HepG2 (cell line): Measurements from ENCODE around the gene ACOT9.

ENCODE experiments used
- CBX5 ChIP-seq: sonication (generic); formaldehyde crosslinking; IDR thresholded peaks from 2 replicates; pipeline ENCODE4 v1.4.0; 2020; ENCODE audit warnings: missing genetic modification reagents, borderline replicate concordance
- DPF2 ChIP-seq: sonication (generic); formaldehyde crosslinking; IDR thresholded peaks from 2 replicates; pipeline ENCODE4 v1.4.0; 2020; ENCODE audit warnings: mild to moderate bottlenecking, low read depth, missing genetic modification reagents, borderline replicate concordance
- FOXO1 ChIP-seq: sonication (generic); formaldehyde crosslinking; IDR thresholded peaks from 2 replicates; pipeline ENCODE4 v1.4.0; 2020; ENCODE audit warnings: missing genetic modification reagents
- FOXP4 ChIP-seq: sonication (generic); formaldehyde crosslinking; IDR thresholded peaks from 2 replicates; pipeline ENCODE4 v1.4.0; 2020; ENCODE audit warnings: missing genetic modification reagents
- HDAC1 ChIP-seq: sonication (generic); formaldehyde crosslinking; IDR thresholded peaks from 2 replicates; pipeline ENCODE4 v1.5.1; 2020; ENCODE audit warnings: mild to moderate bottlenecking, missing genetic modification reagents
- HIVEP1 ChIP-seq: sonication (generic); formaldehyde crosslinking; IDR thresholded peaks from 2 replicates; pipeline ENCODE4 v1.4.0; 2020; ENCODE audit warnings: mild to moderate bottlenecking, missing genetic modification reagents
- IRX3 ChIP-seq: sonication (generic); formaldehyde crosslinking; IDR thresholded peaks from 2 replicates; pipeline ENCODE4 v1.8.1; 2023; ENCODE audit warnings: mild to moderate bottlenecking, low read depth, missing genetic modification reagents, borderline replicate concordance
- MLLT10 ChIP-seq: sonication (generic); formaldehyde crosslinking; IDR thresholded peaks from 2 replicates; pipeline ENCODE4 v1.4.0; 2020; ENCODE audit warnings: missing genetic modification reagents
- POLR2AphosphoS5 ChIP-seq: IDR thresholded peaks from 2 replicates; pipeline ENCODE4 v1.6.1; 2012; ENCODE audit warnings: low read depth, low read length
- ZNF274 ChIP-seq: sonication (generic); formaldehyde crosslinking; IDR thresholded peaks from 2 replicates; pipeline ENCODE4 v1.5.1; 2020; ENCODE audit warnings: mild to moderate bottlenecking, missing genetic modification reagents
- ZNF354B ChIP-seq: sonication (generic); formaldehyde crosslinking; IDR thresholded peaks from 2 replicates; pipeline ENCODE4 v1.8.0; 2022; ENCODE audit warnings: mild to moderate bottlenecking, missing genetic modification reagents
- ZNF652 ChIP-seq: IDR thresholded peaks from 2 replicates; pipeline ENCODE4 v1.6.1; 2016; ENCODE audit warnings: low read depth, borderline replicate concordance
- TF ChIP-seq, protein P1 (sequence below): sonication (generic); formaldehyde crosslinking; IDR thresholded peaks from 2 replicates; pipeline ENCODE4 v1.5.0; 2020; ENCODE audit warnings: mild to moderate bottlenecking, missing genetic modification reagents, moderate library complexity
- TF ChIP-seq, protein P2 (sequence below): fragments of 450-650 bp; IDR thresholded peaks from 2 replicates; pipeline ENCODE4 v1.6.1; 2016

- no peak for TF ChIP-seq POLR2AphosphoS5
- no peak for TF ChIP-seq FOXP4
- TF ChIP-seq ZNF274 (CRISPR knock-in tag), result no peak
- TF ChIP-seq, protein P1, sequence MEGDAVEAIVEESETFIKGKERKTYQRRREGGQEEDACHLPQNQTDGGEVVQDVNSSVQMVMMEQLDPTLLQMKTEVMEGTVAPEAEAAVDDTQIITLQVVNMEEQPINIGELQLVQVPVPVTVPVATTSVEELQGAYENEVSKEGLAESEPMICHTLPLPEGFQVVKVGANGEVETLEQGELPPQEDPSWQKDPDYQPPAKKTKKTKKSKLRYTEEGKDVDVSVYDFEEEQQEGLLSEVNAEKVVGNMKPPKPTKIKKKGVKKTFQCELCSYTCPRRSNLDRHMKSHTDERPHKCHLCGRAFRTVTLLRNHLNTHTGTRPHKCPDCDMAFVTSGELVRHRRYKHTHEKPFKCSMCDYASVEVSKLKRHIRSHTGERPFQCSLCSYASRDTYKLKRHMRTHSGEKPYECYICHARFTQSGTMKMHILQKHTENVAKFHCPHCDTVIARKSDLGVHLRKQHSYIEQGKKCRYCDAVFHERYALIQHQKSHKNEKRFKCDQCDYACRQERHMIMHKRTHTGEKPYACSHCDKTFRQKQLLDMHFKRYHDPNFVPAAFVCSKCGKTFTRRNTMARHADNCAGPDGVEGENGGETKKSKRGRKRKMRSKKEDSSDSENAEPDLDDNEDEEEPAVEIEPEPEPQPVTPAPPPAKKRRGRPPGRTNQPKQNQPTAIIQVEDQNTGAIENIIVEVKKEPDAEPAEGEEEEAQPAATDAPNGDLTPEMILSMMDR (CRISPR knock-in tag), result no peak
- TF ChIP-seq CBX5 (CRISPR knock-in tag), result no peak
- no peak for TF ChIP-seq MLLT10 (CRISPR knock-in tag)
- TF ChIP-seq HDAC1 (CRISPR knock-in tag), result no peak
- TF ChIP-seq FOXO1, result no peak
- TF ChIP-seq ZNF354B (CRISPR knock-in tag), result no peak
- no peak for TF ChIP-seq HIVEP1 (CRISPR knock-in tag)
- TF ChIP-seq ZNF652, result no peak
- no peak for TF ChIP-seq IRX3
- TF ChIP-seq, protein P2, sequence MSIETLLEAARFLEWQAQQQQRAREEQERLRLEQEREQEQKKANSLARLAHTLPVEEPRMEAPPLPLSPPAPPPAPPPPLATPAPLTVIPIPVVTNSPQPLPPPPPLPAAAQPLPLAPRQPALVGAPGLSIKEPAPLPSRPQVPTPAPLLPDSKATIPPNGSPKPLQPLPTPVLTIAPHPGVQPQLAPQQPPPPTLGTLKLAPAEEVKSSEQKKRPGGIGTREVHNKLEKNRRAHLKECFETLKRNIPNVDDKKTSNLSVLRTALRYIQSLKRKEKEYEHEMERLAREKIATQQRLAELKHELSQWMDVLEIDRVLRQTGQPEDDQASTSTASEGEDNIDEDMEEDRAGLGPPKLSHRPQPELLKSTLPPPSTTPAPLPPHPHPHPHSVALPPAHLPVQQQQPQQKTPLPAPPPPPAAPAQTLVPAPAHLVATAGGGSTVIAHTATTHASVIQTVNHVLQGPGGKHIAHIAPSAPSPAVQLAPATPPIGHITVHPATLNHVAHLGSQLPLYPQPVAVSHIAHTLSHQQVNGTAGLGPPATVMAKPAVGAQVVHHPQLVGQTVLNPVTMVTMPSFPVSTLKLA, result no peak
- TF ChIP-seq DPF2 (CRISPR knock-in tag), result no peak
These were observed 81.4 kb downstream of the ACOT9 start for GRCh38 chrX:23661671-23662070.
